Left colon (tissue), 2 donors: ENCODE results near the gene MARCOL. TPM values are rescaled to one million over a fixed set of nuclear protein-coding genes. Genes with fewer than 3 reads are reported as not detected.
A peak's percentile ranks its signal among the peaks of the same experiment; 100 is the strongest.

Experiments
- ATAC-seq: fragments of 200-7000 bp; cut with Tn5 transposase; one replicate; pipeline ENCODE4 v1.9.1; 2020; ENCODE audit warnings: mild to moderate bottlenecking, moderate library complexity
- DNase-seq, 2 donors: peaks; one replicate each; pipeline ENCODE4 v3.0.0-alpha.2; 2020
- intact Hi-C, 2 donors: fragments of 100-400 bp; cut with DNase I in 1 of 2; cut with micrococcal nuclease in 1 of 2; formaldehyde crosslinking; loops; one replicate each; pipeline versions ENCODE4 v1.11.2 to v1.14.0; 2022; cut with DNase I, micrococcal nuclease
- long read RNA-seq: library from polyadenylated mRNA; unstranded; transcript quantifications from one replicate; pipeline ENCODE4 v2.0.0, GENCODE V29; 2021
- total RNA-seq, 2 donors: library from RNA; stranded (reverse); fragmentation: NEBNext Ultra II Directional; extraction: Animal tissue kit (Norgen Biotek cat#: 25700); gene quantifications; one replicate each; pipeline ENCODE4 v1.2.1, GENCODE V29; 2021
- donor health status: DM: no; HTN: no; CAD: no.
- donor health status: DM: yes; HTN: yes; CAD: no.

Gene MARCOL, protein sequence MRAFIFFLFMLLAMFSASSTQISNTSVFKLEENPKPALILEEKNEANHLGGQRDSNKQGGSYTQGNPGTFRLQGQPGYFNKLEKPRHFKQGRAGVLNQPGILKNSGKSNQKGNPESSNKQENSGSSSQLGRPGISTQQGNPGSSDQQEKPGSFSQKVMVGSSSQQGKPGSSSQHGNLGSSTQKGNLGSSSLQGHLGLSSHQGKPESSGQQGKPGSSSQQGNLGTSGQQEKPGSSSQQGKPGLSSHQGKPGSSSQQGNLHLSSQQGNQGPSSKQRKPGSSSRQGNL
- total RNA-seq, result not detected
- long read RNA-seq, result 0 reads

DNA sequence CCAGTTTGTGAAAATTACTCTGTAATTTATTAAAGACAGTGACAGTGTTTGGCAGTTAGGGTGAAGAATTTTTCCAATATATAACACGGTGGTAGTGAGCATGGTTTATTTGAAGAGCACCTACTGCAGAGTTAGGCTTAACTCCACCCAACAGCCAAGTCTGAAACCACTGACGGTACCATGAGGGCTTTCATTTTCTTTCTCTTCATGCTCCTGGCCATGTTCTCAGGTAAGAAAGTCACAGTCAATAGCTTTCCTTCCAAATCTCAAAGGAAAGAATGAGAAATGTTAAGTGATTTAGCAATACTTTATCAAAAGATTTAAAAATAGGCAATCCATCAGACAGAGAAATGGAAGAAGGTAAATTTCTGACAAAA is at the start of gene MARCOL:
Gene MARCOL (plus strand): TSS at position 108 of the 377 bp plus-strand sequence. CDS start 73 bp downstream, at position 181.
- ATAC-seq (no peak), DNase-seq (no peak)
- intact Hi-C loops, result no loop called here

GRCh38 chr5:148191010-148191409 is 47.3 kb upstream of the MARCOL start:
- DNase-seq (no peak), ATAC-seq (no peak)

DNA sequence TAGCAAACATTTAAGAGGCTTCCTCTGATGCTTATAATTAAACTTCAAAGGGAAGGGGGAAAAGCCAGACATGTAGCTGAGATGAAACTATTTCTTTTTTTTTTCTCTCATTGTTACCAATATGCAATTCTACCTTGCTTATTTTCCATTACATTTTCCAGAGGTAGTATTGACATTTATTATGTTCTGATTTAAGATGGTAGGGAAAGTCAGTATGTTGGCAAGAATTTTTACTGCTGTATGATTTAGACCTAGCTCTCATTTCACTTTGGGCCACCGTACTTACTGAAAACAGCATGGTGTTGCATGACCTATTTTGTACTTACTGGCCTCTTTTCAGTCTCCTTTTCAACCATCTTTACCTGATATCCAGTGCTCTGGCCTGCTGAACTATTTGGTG is 45.1 kb upstream of the MARCOL start:
- intact Hi-C loops, result no loop called here
- DNase-seq, result no peak
- no peak for ATAC-seq

More at GRCh38 chr5:148191010-148191409, 47.3 kb upstream of the MARCOL start:
- intact Hi-C loops, result no loop called here

DNA sequence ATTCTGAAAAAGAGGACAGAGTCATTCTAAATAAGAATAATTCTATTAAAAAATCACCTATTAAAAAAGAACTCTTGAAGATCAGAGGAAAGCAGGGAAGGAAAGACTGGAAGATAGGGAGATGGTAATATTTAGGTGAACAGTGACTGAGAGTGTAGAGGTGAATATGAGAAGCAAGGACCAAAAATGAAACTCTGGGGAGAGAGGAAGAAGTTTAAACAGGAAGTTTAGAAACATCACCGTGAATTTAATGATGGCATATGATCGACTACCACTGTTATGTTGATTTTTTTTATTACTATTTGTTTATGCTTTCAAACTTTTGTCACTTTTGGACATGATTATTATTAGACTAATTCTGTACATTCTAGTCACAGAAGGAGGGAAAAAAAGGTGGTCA is 37.2 kb upstream of the MARCOL start:
- DNase-seq (no peak), ATAC-seq (no peak)
- intact Hi-C loops, result no loop called here

- intact Hi-C loops, result no loop called here
- DNase-seq (no peak), ATAC-seq (no peak)
Measured at GRCh38 chr5:148202531-148203203, 35.7 kb upstream of the MARCOL start, which contains the start of gene SPINK6. TSS of gene SPINK6 (plus strand) at chr5:148203042. CDS start at chr5:148203097, 55 bp downstream.

GRCh38 chr5:148205044-148205806 is 33.1 kb upstream of the MARCOL start:
- DNase-seq (no peak), ATAC-seq (no peak)
- intact Hi-C loops, result no loop called here

DNA sequence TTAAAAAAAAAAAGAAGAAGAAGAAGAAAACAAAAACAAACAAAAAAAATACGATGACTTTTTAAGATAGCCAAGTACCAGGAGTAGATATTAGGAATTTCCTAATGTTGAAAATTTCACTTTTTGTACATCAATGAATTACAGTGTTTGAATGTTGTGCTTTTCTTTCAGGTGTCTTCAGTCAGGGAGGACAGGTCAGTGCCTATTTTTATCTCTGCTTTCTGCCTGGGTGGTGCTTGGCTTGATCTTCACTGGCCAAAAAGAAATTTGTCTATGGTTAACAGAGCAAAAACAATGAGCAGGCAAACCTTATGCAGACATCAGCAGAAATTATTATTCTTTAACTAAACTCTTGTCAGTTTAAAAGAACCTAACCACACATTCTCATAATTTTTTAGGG is 32.5 kb upstream of the MARCOL start:
- no peak for DNase-seq
- no peak for ATAC-seq
- intact Hi-C loops, result no loop called here

DNA sequence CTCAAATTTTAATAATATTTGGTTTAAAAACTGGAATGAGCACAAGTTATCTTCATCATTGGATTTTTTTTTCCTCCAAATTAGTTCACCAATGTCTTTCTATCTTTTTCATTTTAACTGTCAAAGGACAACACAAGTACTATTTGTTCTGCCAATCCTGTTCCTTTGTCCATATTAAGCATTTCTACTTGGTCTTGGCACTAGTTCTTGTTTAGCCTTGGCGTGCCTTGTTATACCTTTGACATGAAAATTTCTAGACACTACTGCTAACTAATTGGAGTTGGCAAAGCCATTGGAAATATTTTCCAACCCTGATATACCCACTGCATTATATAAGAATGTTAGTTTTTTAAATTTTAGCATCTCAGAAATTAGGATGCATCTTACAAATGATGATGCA is 31.7 kb upstream of the MARCOL start:
- DNase-seq (no peak), ATAC-seq (no peak)
- intact Hi-C loops, result no loop called here

DNA sequence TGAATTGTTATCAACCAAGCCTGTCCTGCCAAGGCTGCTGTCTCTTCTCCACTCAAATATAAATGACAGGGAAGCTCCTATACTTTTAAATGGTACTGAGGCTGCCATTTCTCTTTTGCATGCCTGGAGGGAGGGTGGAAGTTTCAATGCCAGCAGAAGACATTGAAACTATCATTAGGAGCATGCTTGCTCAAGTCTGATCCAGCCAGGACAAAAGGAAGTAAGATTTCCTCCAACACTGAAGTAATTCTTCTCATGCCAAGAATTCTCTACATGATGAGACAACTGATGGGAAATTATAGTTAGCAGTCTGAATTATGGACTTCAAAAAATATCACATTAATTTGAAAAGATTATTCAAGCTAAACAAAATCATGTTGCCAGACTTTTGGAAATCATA is 30.1 kb upstream of the MARCOL start:
- no peak for DNase-seq
- no peak for ATAC-seq
- intact Hi-C loops, result no loop called here

- ATAC-seq, result peak; percentile 28
- intact Hi-C loops, result no loop called here
- DNase-seq, result no peak
Measured at GRCh38 chr5:148209151-148209770, 29.1 kb upstream of the MARCOL start.

DNA sequence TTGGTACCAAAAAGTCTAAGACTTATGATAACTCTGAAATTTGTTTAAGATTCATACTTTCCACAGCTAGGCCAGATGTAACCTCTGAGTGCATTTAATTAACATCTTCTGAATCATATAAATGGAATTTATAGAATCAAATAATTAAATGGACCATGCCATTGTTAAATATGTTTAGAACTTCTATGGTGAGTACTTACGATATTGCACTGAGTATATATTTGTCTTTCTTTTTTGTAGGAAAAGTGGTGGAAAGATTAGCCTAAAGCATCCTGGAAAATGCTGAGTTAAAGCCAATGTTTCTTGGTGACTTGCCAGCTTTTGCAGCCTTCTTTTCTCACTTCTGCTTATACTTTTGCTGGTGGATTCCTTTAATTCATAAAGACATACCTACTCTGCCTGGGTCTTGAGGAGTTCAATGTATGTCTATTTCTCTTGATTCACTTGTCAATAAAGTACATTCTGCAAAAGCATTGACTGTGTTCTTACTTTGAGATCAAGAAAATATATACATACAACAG is 23.6 kb upstream of the MARCOL start:
- intact Hi-C loops, result no loop called here
- DNase-seq, result no peak
- ATAC-seq, result no peak

GRCh38 chr5:148221508-148221907 is 16.8 kb upstream of the MARCOL start:
- DNase-seq (no peak), ATAC-seq (no peak)
- intact Hi-C loops, result no loop called here

GRCh38 chr5:148224117-148224742 is 14.1 kb upstream of the MARCOL start:
- ATAC-seq (no peak), DNase-seq (no peak)
- intact Hi-C loops, result no loop called here

- DNase-seq, result no peak
- intact Hi-C loops, result no loop called here
- ATAC-seq, result no peak
Measured at GRCh38 chr5:148228392-148228984, 9.8 kb upstream of the MARCOL start.

DNA sequence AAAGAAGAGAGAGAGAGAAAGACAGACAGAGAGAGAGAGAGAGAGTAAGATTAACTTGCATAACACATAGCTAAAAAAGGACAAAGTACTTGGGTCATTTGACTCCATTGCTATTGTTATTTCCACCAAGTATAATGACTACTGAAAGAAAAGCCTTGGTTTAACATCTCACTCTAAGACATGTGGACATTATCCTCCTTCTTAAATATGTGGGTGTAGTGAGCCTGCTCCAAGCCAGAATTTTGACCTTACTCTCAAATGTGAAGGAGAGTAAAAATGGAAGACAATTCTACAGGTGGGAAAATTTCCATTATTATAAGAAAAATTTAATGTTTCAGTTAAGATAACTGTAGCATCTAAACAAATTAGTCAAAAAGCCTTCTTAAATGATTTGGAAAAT is 8.5 kb upstream of the MARCOL start:
- intact Hi-C loops, result no loop called here
- DNase-seq, result no peak
- ATAC-seq, result no peak

DNA sequence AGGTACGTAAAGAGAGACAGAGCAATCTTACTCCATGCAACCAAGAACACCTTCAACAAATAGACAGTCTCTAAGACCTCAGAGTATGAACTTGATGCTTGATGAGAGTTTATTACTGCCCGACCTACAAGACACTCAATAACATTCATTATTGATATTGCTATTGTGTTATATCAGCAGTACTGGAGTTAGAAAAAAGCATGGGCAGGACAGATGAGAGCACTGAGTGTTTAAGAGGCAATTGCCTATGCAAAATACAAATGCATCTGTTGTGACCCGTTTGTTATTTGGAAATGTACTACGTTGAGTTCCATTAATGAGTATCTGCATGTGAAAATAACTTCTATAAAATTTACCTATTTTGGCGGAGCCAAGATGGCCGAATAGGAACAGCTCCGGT is 8.1 kb upstream of the MARCOL start:
- intact Hi-C loops, result no loop called here
- DNase-seq, result no peak

GRCh38 chr5:148237785-148238417 is 424 bp upstream of the MARCOL start:
- no peak for DNase-seq
- intact Hi-C loops, result no loop called here
- ATAC-seq, result no peak

More for the DNA sequence above, 8.1 kb upstream of the MARCOL start:
- no peak for ATAC-seq

DNA sequence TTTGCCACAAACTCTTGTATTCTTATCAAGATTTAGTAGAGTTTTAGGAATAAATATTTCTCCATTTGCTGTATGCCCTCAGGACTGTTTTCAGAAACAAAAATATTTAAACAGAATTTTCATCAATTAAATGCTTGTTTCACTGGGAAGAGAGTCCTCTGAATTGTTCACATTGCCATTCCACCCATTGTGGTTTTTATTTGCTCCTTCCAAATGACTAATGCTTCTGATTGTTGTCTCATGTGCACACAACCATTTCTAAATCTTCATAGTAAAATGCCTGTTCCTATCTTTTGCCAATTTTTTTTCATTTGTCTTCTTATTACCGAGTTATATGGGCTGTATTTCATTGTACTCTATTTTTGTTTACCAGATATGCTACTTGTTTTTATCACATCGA is 10.6 kb downstream of the MARCOL start:
- DNase-seq, result no peak
- intact Hi-C loops, result no loop called here
- ATAC-seq, result no peak
